Vagina (tissue), 2 donors: ENCODE results near the gene ACSM3.

Experiments used
- CTCF ChIP-seq, 3 experiments: fragments of 450-650 bp in 2 of 3; fragments of 200-600 bp in 1 of 3; sonication (generic) in 1 of 3; IDR thresholded peaks; one replicate each; pipeline ENCODE4 v1.5.1; 2017 to 2019; ENCODE audit warnings: antibody characterized with exemption in 3 of 3, mild to moderate bottlenecking in 2 of 3, moderate library complexity in 2 of 3
- POLR2A ChIP-seq, 2 donors: fragments of 450-650 bp; IDR thresholded peaks; one replicate each; pipeline ENCODE4 v1.6.1; 2017; ENCODE audit warnings: antibody characterized with exemption in 2 of 2, mild to moderate bottlenecking in 2 of 2, moderate library complexity in 2 of 2
- POLR2AphosphoS5 ChIP-seq, 2 donors: sonication (generic); formaldehyde crosslinking; IDR thresholded peaks; one replicate each; pipeline ENCODE4 v1.9.0; 2017; ENCODE audit warnings: antibody characterized with exemption in 2 of 2, mild to moderate bottlenecking in 2 of 2, low read depth in 1 of 2; ENCODE audit not compliant: insufficient read depth in 1 of 2

- TF ChIP-seq CTCF (IDR thresholded peaks at IDR 0.05) (no peak), POLR2A (IDR thresholded peaks at IDR 0.05) (no peak), POLR2AphosphoS5 (IDR thresholded peaks at IDR 0.05; ENCODE audit: insufficient read depth in 1 of 2, low read depth in 1 of 2) (no peak)
Measured at GRCh38 chr16:20746461-20746860, 17.4 kb upstream of the ACSM3 start.
